ENCODE results near the gene GATA2.

GATA2 gene

DNA sequence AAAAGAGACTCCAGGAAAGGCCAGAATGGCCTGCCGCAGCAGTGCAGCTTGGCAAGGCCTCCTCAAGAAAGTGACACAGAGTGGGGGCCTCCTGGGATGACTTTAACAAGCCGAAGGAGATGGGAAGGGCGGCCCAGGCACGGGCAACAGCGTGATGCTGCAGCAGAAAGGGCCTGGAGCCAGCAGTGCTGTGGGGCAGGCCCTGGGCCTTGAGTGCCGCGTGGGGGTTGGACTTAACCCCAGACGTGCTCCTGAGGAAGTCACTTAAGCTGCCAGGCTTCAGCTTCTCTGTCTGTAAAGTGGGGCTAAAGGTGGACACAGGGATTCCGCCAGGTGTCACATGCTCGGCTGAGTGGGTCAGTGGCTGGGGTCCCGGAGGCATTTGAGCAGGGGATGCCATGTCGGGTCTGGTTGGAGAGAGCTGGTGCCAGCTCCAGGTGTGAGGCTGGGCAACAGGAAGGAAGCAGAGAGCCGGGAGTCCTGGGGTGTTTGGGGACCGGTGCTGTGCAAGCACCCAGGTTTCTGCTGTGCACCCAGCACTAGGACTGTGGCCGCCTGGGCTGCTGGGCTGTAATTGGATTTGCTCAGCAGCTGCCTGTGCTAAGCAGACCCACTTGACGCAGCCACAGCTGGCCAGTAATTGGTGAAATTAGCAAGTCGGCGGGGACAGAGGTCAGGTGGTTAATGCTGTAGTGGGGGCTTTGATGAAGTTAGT, 34.1 kb downstream of the GATA2 start:
- DNase-seq (ENCODE audit: extremely low read depth, low read depth), result no peak
- TF ChIP-seq, protein P1, sequence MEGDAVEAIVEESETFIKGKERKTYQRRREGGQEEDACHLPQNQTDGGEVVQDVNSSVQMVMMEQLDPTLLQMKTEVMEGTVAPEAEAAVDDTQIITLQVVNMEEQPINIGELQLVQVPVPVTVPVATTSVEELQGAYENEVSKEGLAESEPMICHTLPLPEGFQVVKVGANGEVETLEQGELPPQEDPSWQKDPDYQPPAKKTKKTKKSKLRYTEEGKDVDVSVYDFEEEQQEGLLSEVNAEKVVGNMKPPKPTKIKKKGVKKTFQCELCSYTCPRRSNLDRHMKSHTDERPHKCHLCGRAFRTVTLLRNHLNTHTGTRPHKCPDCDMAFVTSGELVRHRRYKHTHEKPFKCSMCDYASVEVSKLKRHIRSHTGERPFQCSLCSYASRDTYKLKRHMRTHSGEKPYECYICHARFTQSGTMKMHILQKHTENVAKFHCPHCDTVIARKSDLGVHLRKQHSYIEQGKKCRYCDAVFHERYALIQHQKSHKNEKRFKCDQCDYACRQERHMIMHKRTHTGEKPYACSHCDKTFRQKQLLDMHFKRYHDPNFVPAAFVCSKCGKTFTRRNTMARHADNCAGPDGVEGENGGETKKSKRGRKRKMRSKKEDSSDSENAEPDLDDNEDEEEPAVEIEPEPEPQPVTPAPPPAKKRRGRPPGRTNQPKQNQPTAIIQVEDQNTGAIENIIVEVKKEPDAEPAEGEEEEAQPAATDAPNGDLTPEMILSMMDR (IDR thresholded peaks at IDR 0.05; ENCODE audit: low read depth, low read length, missing control alignments), result no peak
- no peak overlapping the region for H3K4me3 ChIP-seq (replicated peaks; ENCODE audit: low read depth, low read length)

DNA sequence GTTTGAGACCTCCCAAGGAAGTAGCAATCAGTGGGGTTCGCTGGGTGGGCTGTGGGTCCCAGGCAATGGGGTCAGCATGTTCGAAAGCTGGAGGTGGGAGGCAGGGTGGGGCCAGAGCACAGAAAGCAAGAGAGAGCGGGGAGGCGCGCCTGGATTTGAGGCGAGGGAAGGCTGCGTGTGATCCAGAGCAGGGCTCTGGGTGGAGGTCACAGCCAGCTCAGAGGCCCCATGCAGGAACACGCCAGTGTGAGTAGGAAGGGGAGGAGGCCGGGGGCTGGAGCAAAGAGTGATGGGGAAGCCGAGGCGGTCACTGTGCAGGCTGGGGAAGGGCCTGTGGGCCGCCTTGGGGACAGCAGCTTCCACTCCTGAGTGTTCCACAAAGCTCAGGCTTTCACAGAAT, 35.1 kb downstream of the GATA2 start:
- TF ChIP-seq, protein P1 (IDR thresholded peaks at IDR 0.05; ENCODE audit: low read depth, low read length, missing control alignments), result no peak
- no peak for DNase-seq (ENCODE audit: extremely low read depth, low read depth)

DNA sequence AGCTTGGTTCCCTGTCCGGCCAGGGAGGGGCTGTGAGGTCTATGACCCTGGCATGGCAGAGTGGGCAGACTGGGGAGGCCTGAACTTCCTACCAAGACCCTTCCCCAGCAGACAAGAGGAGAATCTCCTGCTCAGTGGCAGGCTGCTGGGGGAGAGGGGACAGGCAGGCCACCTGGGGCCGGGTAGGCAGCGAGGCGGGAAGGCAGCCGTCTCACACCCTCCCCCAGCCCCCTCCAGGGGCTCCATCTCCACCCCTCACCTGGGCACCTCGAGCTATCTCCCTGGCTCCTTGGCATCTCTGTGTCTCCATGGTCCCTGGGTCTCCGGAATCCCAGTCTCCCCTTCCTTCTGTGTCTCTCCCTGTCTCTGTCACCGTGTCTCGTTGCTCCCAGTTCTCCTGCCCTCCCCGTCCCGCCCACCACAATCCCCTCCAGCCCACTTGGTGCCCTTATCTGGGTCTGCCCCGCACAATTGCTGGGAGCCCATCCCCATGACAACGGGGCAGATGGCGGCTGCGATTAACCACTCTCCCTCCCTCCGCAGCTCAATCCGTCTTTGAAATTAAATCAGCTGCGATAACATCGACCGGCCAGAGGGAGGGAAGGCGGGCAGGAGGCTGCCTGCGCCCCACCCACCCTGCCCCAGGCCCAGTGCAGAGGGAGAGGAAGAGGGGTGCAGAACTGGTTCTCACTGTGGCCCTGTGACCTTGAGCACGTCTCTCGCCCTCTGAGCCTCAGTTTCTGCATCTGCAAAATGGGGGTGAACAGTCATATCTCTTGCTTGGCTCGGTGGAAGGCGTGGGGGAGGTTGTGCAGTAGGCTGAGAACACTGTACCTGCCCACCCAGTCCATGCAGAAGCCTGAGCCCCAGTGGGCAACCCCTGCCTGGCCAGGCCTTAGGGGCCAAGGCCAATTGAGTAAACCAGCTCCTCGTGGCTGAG, 36.0 kb downstream of the GATA2 start:
- no peak overlapping the region for H3K4me3 ChIP-seq (replicated peaks; ENCODE audit: low read depth, low read length)
- TF ChIP-seq, protein P1 (IDR thresholded peaks at IDR 0.05; ENCODE audit: low read depth, low read length, missing control alignments), result no peak
- DNase-seq (ENCODE audit: extremely low read depth, low read depth), result no peak

More for the DNA sequence above, 35.1 kb downstream of the GATA2 start:
- no peak overlapping the region for H3K4me3 ChIP-seq (replicated peaks; ENCODE audit: low read depth, low read length)

DNA sequence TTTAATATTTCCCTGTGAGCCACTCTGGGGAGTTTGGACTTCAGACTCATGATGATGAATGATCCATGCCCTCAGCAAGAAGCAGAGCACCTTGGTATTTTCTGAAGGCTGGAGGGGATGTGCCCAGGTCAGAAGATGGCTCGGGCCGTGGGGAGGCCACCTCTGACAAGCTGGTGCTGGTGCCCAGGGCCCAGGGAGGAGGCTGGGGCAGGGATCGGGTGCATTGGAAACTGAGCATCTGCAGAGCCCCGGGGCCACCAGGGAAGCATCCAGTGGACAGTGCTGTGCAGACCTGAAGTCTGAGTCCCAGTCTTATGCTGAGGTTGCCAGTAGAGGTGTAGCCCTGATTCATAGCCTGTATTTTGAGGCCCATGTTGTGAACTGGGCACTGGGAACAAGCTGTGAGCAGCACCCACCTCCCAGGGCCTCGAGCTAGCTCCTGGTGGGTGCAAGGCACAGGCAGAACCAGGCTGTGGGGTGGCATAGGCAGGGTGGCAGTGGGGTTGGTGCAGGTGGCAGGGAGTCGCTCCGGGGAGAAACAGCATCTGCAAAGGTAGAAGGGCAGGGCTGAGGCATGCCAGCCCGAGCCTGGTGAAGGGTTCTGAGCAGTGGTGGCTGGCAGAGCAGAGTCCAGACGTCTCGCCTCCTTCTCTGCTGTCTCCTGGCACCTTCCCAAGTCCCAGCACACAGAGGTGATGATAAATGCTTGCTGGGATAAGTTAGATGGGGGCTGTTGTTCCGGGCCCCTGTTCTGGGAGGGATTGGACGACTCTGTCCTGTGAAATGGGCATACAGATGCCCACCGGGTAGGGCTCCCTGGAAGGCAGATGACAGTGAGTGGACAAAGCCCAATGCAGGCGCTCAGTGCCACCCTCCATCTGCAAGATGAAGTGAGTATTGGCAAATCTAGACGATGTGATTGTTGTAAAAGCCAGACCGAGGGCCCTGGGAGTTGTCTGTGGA, 36.9 kb downstream of the GATA2 start:
- no peak overlapping the region for H3K4me3 ChIP-seq (replicated peaks; ENCODE audit: low read depth, low read length)

DNA sequence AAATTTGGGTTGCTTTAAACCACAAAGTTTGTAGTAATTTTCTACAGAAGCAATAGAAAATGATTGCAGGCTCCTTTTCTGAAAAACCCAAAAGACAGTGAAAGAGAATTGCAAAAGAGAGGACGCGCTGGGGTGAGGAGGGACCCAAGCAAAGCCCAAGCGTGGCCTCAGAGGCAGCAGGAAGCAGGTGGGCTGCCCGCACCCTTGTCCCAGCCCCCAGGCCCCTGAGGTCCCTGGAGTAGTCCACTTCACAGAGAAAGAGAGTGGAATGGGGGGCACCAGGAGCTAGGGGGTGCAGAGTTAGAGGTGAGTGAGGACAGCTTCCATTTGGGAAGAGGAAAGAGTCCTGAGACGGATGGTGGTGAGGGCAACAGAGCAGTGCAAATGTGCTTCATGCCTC, 37.9 kb downstream of the GATA2 start:
- no peak overlapping the region for H3K4me3 ChIP-seq (replicated peaks; ENCODE audit: low read depth, low read length)
- DNase-seq (ENCODE audit: extremely low read depth, low read depth), result no peak
- TF ChIP-seq, protein P1 (IDR thresholded peaks at IDR 0.05; ENCODE audit: low read depth, low read length, missing control alignments), result no peak

More for the DNA sequence above, 36.9 kb downstream of the GATA2 start:
- TF ChIP-seq, protein P1 (IDR thresholded peaks at IDR 0.05; ENCODE audit: low read depth, low read length, missing control alignments), result no peak
- DNase-seq (ENCODE audit: extremely low read depth, low read depth), result no peak

DNA sequence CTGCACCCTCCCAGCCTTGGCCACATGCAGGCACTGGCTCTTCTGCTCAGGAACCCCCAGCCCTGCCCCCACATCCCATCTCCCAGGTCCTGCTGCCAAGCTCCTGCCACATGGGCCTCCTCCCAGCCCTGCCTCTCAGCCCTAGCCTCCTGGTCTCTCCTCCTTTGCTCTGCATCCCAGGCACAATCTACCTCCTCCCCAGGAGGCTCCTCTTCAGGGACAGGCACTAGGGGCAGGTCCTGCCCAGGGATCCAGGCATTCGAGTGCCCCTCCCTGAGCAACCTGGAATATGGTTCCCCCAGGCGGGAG, 38.7 kb downstream of the GATA2 start:
- TF ChIP-seq, protein P1 (IDR thresholded peaks at IDR 0.05; ENCODE audit: low read depth, low read length, missing control alignments), result no peak
- no peak for DNase-seq (ENCODE audit: extremely low read depth, low read depth)
- no peak overlapping the region for H3K4me3 ChIP-seq (replicated peaks; ENCODE audit: low read depth, low read length)

Measured in HFF-Myc (cell line).